Medulla oblongata (tissue), 1 donor: ENCODE measurements around the gene PDE5A.

Experiments
- DNase-seq: peaks from one replicate; pipeline ENCODE4 v3.0.0-alpha.2; 2015; ENCODE audit errors: extremely low spot score

The PDE5A gene

GRCh38 chr4:119523399-119523798 lies 105.2 kb downstream of the PDE5A start:
- DNase-seq, result no peak

DNA sequence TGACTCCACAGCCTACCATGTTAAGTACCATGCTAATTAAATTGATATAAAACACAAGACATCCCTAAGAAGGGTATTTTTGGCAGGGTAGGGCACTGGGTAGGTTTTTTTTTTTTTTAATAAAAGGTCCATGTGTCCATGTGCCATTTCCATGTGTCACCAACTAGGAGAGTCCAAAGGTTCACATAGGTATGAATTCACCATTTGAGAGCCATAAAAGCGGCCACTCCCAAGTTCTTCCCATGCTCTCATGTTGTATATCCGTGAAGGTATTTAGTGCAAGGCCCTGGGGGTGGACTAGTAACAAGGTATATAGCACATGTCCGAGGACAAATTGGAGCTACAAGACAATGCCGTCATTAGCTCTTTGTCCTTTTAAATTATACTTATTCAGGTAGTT lies 107.3 kb downstream of the PDE5A start:
- DNase-seq, result no peak

- DNase-seq, result no peak
Measured at GRCh38 chr4:119518915-119519410, 109.6 kb downstream of the PDE5A start.

DNA sequence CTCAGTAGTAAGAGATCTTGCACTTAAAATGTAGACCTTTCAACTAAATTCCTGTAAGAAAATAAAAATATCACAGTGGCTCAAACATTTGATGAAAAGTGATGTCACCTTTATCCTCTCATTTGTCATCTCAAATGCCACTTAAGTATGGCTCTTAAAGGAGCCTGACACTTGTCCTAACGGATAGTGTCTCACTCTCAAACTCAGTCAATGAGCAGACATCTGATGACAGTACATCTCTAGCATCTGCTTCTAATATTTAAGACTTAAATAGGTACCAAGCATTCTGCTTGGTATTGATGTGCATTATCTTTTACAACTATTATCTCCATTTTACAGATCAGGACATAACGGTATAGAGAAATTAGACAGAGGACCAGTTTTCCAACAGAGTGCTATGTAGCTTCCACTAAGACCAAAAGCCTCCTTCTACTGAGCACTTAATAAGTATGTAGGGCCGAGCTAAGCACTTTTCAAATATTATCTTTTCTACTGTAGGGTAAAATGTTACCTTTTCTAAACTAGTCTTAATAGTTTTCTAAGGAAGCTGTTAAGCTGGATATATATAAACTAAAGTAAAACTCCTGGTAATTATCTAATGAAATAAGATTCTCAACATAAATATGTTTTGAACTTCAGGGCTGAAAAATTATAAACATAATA lies 110.2 kb downstream of the PDE5A start:
- DNase-seq, result no peak

- DNase-seq, result peak; percentile 5
Measured at GRCh38 chr4:119517361-119518229, 111.0 kb downstream of the PDE5A start.

GRCh38 chr4:119512398-119512797 lies 116.2 kb downstream of the PDE5A start:
- DNase-seq, result no peak

- DNase-seq, result no peak
Measured at GRCh38 chr4:119510395-119511149, 118.0 kb downstream of the PDE5A start.

DNA sequence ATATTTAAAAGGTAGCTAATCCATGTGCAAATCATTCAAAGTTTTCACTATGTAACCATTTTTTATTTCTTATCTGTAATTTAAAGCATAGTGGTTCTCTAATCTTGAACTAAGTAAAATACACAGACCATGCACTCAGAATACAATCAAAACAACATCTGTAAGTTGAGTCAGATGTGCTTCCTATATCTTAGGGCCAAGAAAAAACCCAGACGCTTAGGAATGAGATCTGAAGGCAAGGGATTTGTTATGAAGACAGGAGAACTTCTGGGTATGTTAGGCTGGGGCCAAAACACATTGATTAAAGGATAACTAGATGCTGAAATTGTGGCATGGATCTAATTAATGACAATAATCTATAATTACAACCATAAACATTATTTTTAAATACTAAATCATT lies 120.3 kb downstream of the PDE5A start:
- no peak for DNase-seq

DNA sequence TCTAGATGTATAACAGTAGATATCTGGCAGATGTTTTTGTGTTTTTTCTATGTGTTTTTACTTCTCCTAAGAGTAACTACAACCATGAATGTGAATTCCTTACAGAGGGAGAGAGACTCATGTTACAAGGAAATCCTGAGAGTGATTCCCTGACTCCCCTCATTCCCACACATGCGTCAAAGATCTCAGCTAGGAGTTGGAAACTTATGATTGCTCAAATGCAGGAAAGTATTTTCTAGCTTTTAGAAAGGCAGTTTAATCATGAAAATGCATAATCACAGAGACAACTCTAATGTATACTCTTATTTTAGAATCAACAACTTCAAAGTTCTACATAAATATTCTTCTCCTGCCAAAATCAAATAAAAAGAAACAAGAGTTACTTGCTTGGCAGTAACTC lies 121.8 kb downstream of the PDE5A start:
- no peak for DNase-seq

DNA sequence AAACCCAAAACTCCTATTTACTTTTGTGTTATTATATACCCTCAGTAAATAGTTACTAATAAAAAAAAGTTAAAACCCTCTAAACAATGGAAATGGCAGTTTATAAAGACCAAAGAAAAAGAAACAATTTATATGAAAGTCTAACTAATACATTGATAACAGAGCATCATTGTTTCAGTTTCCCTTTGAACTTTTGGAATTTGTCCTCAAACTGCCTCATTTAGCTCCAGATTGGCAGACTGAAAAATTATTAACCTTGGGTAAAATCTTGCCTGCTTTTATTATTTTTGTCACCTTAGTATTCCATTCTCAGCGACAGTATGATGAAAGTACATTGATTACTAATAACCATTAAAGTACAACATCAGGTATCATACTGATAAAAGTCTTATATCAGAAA lies 124.0 kb downstream of the PDE5A start:
- no peak for DNase-seq

DNA sequence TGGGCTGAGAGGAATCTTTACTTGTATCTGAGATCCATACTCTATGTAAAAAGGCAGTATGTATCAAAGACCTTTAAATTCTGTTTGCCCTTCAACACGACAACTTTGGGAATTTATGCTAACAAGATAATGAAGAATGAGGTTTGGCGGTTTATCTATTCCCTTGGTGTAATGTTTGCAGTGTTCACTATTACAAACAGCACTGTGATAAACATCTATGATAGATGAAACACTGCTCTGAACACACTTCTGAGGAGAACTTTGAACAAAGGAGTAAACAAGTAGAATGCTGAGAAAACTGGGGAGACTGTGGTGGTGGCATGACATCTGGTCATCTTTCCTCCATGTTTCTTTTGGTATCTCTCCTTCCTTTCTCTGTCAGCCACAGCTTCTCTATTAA lies 126.9 kb downstream of the PDE5A start:
- DNase-seq, result no peak

- DNase-seq, result peak; percentile 75
Measured at GRCh38 chr4:119498527-119498926, 130.1 kb downstream of the PDE5A start.

- DNase-seq, result peak; percentile 28
Measured at GRCh38 chr4:119493886-119494285, 134.7 kb downstream of the PDE5A start.

DNA sequence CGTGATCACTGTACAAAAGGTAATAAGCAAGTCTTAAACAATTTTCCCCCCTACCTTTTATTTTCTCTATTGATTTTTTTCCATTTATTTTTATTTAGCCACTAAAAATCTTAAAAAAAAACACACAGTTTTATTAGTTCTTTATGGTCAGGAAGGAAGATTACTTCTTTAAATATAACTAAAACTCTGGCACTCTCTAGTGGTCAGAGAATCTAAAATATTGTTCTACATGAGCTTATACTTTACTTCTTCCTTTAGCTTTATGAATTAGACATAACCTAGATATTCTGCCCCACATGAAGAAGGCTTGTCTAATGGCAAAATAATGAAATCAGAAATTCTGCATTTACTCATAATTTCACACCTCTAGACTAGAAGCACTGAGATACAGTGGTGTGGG lies 135.2 kb downstream of the PDE5A start:
- peak; percentile 19 for DNase-seq

GRCh38 chr4:119490335-119490734 lies 138.3 kb downstream of the PDE5A start:
- DNase-seq, result no peak

- DNase-seq, result no peak
Measured at GRCh38 chr4:119489305-119489704, 139.3 kb downstream of the PDE5A start.

DNA sequence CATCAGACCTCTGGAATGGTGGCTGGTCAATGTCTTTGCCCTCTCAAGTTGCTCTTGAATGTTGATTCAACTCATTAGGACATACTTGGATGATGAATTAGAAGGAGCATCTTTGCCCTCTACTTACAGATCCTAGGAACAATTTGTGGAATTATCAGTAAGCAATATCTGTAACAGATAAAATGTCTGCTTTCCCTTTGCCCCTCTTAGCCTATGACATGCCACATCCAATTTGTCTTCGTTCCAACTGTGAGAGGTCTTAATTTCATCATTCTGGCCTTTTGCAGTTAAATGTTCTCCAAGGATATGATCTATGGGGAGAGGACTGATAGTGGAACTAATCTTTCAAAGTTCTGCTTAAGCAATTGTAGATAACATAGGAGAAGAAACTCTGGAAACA lies 148.3 kb downstream of the PDE5A start:
- DNase-seq, result no peak

DNA sequence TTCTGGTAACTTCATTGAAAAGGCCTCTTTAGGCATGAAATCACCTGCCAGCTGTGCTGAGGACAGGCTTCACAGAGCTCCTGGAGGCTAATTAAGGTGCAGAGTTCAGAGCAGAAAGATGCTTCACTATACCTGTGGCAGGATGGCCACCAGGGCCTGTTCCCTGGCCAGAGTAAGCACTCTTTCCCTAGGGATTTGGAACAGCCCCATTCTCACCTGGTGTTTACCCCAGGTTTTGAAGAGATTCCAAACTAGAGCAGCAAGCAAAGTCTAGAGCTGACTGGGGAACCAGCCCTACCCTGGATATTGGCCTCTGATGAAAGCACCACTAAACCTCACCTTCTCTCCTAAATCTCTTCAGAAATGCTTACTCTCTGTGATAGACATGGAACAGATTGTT lies 148.8 kb downstream of the PDE5A start:
- DNase-seq, result no peak

DNA sequence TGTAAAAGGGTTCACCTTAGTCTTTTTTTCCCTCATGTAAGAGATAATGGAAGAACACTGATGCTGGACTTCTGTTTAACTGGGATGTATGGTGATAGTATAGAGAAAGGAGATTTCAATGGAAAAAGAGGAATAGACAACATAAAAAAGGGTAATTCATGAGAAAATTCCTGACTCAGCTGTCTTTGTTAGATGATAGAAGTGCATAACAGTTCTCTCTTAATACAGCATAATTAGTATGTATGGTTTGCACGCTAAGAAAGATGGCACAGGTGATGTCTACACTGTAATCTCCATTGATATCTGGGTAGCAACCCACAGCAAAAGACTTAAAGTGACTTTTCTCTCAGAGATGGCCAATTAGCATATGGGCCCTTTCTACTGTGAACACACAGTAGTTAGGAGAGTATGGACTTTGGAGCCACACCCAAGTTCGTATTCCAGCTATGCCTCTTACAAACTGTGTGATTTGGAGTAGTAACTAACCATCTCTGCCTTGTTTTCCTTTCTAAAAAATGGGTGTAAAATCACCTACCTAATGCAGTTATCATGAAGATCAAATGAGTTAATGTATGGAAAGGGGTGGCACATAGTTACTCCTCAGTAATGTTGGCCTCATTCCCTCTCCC lies 149.3 kb downstream of the PDE5A start:
- no peak for DNase-seq

- no peak for DNase-seq
Measured at GRCh38 chr4:119478446-119479179, 150.0 kb downstream of the PDE5A start.

DNA sequence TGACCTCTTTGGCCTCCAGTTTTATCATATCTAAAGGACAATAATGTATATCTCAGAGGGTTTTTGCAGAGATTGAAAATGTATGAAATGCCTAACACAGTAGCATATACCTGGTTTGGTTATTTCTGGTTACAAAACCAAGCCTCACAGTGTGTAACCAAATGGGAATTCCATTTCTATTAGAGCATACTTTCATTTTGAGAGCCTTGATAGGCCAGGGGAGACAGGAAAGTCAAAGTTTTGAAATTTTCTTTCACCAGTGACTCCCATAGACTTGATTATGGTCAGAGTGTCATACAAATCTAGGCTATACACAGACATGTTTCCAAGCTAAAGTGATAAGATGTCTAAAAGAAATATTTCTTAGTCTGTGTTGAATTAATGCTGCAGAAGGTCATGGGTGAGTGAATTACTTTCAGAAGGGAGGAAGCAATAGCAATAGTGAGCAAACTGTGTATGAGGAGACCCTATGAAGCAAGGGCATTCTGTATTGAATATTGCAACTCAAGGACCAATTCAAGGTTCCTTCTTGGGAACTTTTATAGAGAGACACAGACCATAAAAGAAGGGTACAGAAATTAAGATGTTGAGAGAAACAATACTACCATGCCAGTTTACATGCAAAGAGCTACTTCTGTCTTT lies 151.1 kb downstream of the PDE5A start:
- no peak for DNase-seq
